ENCODE data around the gene ADAM12. TPM values are rescaled to one million over a fixed set of nuclear protein-coding genes. Genes with fewer than 3 reads are reported as not detected.

Gene ADAM12
- total RNA-seq, 2 experiments from 2014 or later: 1.2 to 1.5 TPM

- DNase-seq: no peak
- Mint-ChIP-seq H3K4me1 (ENCODE audit: low read depth) (no peaks in the 10 kb centered on the region), H3K36me3 (ENCODE audit: low read depth) (no peaks in the 10 kb centered on the region), H3K27ac (no peak overlapping the region), H3K27me3 (peaks cover 9% of the 10 kb centered on the region), H3K4me3 (no peak overlapping the region), H3K9me3 (no peaks in the 10 kb centered on the region)
- Histone ChIP-seq H3K27me3 (ENCODE audit: control insufficient read depth in 1 of 2, insufficient read depth in 2 of 2, low read length in 2 of 2) (no peaks in the 10 kb centered on the region), H3K9me3 (ENCODE audit: control insufficient read depth in 1 of 2, insufficient read depth in 1 of 2, low read length in 2 of 2) (no peaks in the 10 kb centered on the region), H3K4me1 (ENCODE audit: insufficient read depth, low read length) (no peaks in the 10 kb centered on the region), H3K27ac (ENCODE audit: low read depth in 1 of 2, low read length in 2 of 2) (no peak overlapping the region), H3K4me3 (ENCODE audit: low read length) (no peak overlapping the region), H3K36me3 (ENCODE audit: insufficient read depth, low read length) (no peaks in the 10 kb centered on the region)
- CTCF ChIA-PET: no interaction called here
- TF ChIP-seq, protein P1, sequence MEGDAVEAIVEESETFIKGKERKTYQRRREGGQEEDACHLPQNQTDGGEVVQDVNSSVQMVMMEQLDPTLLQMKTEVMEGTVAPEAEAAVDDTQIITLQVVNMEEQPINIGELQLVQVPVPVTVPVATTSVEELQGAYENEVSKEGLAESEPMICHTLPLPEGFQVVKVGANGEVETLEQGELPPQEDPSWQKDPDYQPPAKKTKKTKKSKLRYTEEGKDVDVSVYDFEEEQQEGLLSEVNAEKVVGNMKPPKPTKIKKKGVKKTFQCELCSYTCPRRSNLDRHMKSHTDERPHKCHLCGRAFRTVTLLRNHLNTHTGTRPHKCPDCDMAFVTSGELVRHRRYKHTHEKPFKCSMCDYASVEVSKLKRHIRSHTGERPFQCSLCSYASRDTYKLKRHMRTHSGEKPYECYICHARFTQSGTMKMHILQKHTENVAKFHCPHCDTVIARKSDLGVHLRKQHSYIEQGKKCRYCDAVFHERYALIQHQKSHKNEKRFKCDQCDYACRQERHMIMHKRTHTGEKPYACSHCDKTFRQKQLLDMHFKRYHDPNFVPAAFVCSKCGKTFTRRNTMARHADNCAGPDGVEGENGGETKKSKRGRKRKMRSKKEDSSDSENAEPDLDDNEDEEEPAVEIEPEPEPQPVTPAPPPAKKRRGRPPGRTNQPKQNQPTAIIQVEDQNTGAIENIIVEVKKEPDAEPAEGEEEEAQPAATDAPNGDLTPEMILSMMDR (IDR thresholded peaks at IDR 0.05): no peak
- intact Hi-C loops (cut with DNase I, micrococcal nuclease): no loop called here
- ATAC-seq (ENCODE audit: poor library complexity): no peak
- POLR2A ChIA-PET: no interaction called here
Observed at GRCh38 chr10:126205486-126206205, 182.6 kb downstream of the ADAM12 start.

DNA sequence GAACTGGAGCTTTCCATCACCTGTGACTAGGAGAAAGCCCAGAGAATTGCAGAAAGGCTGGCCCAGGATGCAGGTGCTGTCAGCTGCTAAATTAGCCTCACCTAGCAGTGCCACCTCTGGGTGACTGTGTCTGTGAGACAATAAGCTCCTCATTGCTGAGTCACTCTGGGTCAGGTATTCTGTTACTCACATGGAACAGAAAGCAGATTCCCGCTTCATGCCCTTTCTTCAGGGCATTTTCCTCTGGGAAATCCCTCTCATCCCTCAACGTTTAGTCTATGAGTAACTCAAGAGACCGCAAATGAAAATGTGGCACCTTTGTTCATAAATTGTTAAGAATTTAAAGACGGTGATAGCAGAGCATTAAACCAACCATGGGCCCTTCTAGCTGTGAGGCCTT, 184.0 kb downstream of the ADAM12 start:
- Mint-ChIP-seq H3K27me3 (no peaks in the 10 kb centered on the region), H3K36me3 (ENCODE audit: low read depth) (no peaks in the 10 kb centered on the region), H3K9me3 (no peaks in the 10 kb centered on the region), H3K4me3 (no peak overlapping the region), H3K27ac (no peak overlapping the region), H3K4me1 (ENCODE audit: low read depth) (no peaks in the 10 kb centered on the region)
- ChIA-PET CTCF (no interaction called here), POLR2A (no interaction called here)
- H3K4me1 ChIP-seq (ENCODE audit: insufficient read depth, low read length): no peaks in the 10 kb centered on the region
- H3K27me3 ChIP-seq (ENCODE audit: control insufficient read depth in 1 of 2, insufficient read depth in 2 of 2, low read length in 2 of 2): no peaks in the 10 kb centered on the region
- no peak overlapping the region for H3K27ac ChIP-seq (ENCODE audit: low read depth in 1 of 2, low read length in 2 of 2)
- intact Hi-C loops (cut with DNase I, micrococcal nuclease): no loop called here
- H3K4me3 ChIP-seq (ENCODE audit: low read length): no peak overlapping the region
- TF ChIP-seq, protein P1 (IDR thresholded peaks at IDR 0.05): no peak
- DNase-seq: no peak
- no peaks in the 10 kb centered on the region for H3K36me3 ChIP-seq (ENCODE audit: insufficient read depth, low read length)
- ATAC-seq (ENCODE audit: poor library complexity): no peak
- H3K9me3 ChIP-seq (ENCODE audit: control insufficient read depth in 1 of 2, insufficient read depth in 1 of 2, low read length in 2 of 2): no peaks in the 10 kb centered on the region

DNA sequence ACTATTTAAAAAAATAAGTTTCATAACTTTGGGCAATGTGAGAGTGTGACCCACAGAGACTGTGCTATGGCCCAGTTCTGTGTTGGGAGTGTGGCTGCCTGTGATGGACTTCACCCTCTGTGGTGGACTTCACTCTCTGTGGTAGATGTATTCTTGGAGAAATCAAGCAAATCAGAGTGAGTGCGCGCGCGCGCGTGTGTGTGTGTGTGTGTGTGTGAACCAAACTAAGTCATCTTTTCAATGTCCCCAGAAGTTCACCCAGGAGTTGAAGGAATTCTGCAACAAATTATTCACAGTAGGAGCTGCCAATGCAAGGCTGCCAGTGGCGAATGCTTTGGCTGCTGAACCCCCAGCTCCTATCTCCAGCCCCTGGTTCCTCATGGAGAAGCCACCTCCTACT, 184.5 kb downstream of the ADAM12 start:
- no peaks in the 10 kb centered on the region for H3K9me3 ChIP-seq (ENCODE audit: control insufficient read depth in 1 of 2, insufficient read depth in 1 of 2, low read length in 2 of 2)
- H3K27me3 Mint-ChIP-seq: no peaks in the 10 kb centered on the region
- no peak overlapping the region for H3K27ac ChIP-seq (ENCODE audit: low read depth in 1 of 2, low read length in 2 of 2)
- no peaks in the 10 kb centered on the region for H3K36me3 ChIP-seq (ENCODE audit: insufficient read depth, low read length)
- DNase-seq (no peak), ATAC-seq (ENCODE audit: poor library complexity) (no peak)
- no peak overlapping the region for H3K4me3 ChIP-seq (ENCODE audit: low read length)
- H3K9me3 Mint-ChIP-seq: no peaks in the 10 kb centered on the region
- CTCF ChIA-PET: no interaction called here
- no peaks in the 10 kb centered on the region for H3K4me1 Mint-ChIP-seq (ENCODE audit: low read depth)
- no peak overlapping the region for H3K27ac Mint-ChIP-seq
- no peak overlapping the region for H3K4me3 Mint-ChIP-seq
- no peaks in the 10 kb centered on the region for H3K4me1 ChIP-seq (ENCODE audit: insufficient read depth, low read length)
- POLR2A ChIA-PET: no interaction called here
- TF ChIP-seq, protein P1 (IDR thresholded peaks at IDR 0.05): no peak
- no peaks in the 10 kb centered on the region for H3K36me3 Mint-ChIP-seq (ENCODE audit: low read depth)
- H3K27me3 ChIP-seq (ENCODE audit: control insufficient read depth in 1 of 2, insufficient read depth in 2 of 2, low read length in 2 of 2): no peaks in the 10 kb centered on the region
- intact Hi-C loops (cut with DNase I, micrococcal nuclease): no loop called here

Data from CD4-positive, alpha-beta T cell (primary cell).